Muscle layer of colon (tissue), 2 donors: ENCODE data around the gene CLDN6.
A peak's percentile ranks its signal among the peaks of the same experiment; 100 is the strongest.

Experiments used
- H3K27ac ChIP-seq: one replicate; pipeline ENCODE4 v1.7.0; 2013; ENCODE audit warnings: low read depth, mild to moderate bottlenecking, low read length, moderate library complexity
- H3K27me3 ChIP-seq, 2 donors: one replicate each; pipeline ENCODE4 v1.7.0; 2013; ENCODE audit warnings: low read length in 2 of 2, mild to moderate bottlenecking in 2 of 2; ENCODE audit not compliant: insufficient read depth in 2 of 2, control insufficient read depth in 1 of 2
- H3K36me3 ChIP-seq: one replicate; pipeline ENCODE4 v1.7.0; 2013; ENCODE audit warnings: mild to moderate bottlenecking, low read length; ENCODE audit not compliant: insufficient read depth
- H3K4me1 ChIP-seq: one replicate; pipeline ENCODE4 v1.7.0; 2013; ENCODE audit warnings: mild to moderate bottlenecking, low read length; ENCODE audit not compliant: insufficient read depth
- H3K4me3 ChIP-seq, 2 donors: one replicate each; pipeline ENCODE4 v1.7.0; 2013; ENCODE audit warnings: low read length in 2 of 2, low read depth in 1 of 2, mild to moderate bottlenecking in 1 of 2, moderate library complexity in 1 of 2
- H3K9ac ChIP-seq: one replicate; pipeline ENCODE4 v1.7.0; 2013; ENCODE audit warnings: low read length
- H3K9me3 ChIP-seq: one replicate; pipeline ENCODE4 v1.7.0; 2013; ENCODE audit warnings: mild to moderate bottlenecking, low read length
- donor health status: abdominal sarcoma.
- donor health status: Adenocarcinoma of cecum.

Gene CLDN6

DNA sequence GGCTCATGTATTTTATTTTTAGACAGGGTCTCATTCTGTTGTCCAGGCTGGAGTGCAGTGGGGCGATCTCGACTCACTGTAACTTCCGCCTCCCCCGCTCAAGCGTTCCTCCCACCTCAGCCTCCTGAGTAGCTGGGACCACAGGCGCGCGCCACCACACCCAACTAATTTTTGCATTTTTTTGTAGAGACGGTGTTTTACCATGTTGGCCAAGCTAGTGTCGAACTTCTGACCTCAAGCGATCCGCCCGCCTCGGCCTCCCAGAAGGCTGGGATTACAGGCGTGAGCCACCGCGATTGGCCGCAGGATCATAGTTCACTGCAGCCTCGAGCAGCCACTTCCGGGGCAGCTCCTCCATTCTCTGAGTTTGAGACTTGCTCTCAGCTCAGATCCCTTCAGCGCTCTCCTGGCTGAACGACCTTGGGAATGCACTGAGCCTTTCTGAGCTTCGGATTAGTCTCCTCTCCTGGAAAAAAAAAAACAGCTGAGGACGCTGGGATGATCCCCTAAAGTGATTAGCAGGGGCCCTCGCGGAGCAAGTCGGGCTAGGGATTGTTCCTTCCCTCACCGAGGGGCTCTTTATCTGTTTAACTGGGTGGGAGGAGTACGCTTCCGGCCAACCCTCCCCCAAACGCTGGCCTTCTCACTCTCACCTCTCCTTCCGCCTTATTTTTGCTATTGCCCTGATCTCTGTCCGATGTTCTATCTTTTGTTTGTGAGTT is 36.6 kb downstream of the CLDN6 start:
- Histone ChIP-seq H3K36me3 (no peaks in the 10 kb centered on the region), H3K4me1 (no peaks in the 10 kb centered on the region), H3K4me3 (peak overlapping the region in 1 of 2 donors; percentile 86), H3K27me3 (peaks cover 0 to 18% of the 10 kb centered on the region in 2 donors), H3K27ac (peak overlapping the region; percentile 92), H3K9me3 (no peaks in the 10 kb centered on the region), H3K9ac (peak overlapping the region; percentile 71)

DNA sequence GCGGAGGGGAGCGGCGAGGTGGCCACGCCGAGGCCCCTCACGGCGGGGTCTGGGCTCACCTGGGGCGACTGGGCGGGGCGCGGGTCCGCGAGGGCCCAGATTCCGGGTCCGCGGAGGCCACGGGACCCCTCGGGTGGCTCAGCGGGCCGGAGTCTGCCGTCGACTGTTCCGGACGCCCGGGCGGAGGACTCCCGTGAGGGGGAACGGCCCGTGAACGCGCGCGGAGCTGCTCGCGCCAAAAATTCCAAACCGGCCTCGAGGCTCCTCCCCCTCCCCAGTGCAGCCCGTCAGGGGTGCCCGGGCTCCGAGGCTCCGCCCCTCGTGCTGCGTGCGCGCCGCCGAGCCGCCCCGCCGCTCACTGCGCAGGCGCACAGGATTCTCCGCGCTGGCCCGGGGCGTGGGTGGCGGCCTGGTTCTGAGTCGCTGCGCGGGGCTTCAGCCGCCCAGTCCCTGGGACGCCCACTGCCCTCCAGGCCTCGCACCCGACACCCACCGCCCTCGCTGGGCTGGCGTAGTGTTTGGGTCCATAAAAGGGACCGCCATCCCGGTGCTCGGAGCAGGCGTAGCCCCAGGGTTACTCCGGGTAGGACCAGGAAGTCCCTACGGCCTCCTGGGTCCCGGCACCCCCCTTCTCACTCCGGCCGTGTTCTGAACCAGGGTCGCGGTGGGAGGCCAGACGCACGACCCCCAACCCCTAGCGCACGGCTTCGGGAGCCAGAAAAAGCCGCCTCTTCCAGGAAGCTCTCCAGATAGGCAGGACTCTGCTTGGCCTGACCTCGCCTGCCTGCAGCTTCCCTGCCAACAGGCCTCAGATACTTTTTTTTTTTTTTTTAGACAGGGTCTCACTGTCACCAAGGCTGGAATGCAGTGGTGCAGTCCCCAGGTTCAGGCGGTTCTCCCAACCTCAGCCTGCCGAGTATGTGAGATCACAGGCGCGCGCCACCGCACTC is 37.5 kb downstream of the CLDN6 start, which contains the start of gene PKMYT1:
PKMYT1 (minus strand) TSS at position 220 of the 950 bp plus-strand sequence. CDS start 789 bp downstream, outside the sequence.
- Histone ChIP-seq H3K4me1 (no peaks in the 10 kb centered on the region), H3K9ac (peak within 1 kb of the TSS; percentile 71), H3K27ac (peak within 1 kb of the TSS; percentile 92), H3K4me3 (peak within 1 kb of the TSS; percentile 71 to 86), H3K27me3 (peaks cover 0 to 21% of the 10 kb centered on the region in 2 donors), H3K9me3 (no peaks in the 10 kb centered on the region), H3K36me3 (no peaks in the 10 kb centered on the region)

- H3K4me3 ChIP-seq = peak overlapping the region in 1 of 2 donors; percentile 38
- no peak overlapping the region for H3K9ac ChIP-seq
- H3K9me3 ChIP-seq = no peaks in the 10 kb centered on the region
- H3K4me1 ChIP-seq = no peaks in the 10 kb centered on the region
- H3K36me3 ChIP-seq = no peaks in the 10 kb centered on the region
- no peak overlapping the region for H3K27ac ChIP-seq
- H3K27me3 ChIP-seq = peaks cover 0 to 21% of the 10 kb centered on the region in 2 donors
Observed at GRCh38 chr16:2979669-2980226, 38.2 kb downstream of the CLDN6 start.

DNA sequence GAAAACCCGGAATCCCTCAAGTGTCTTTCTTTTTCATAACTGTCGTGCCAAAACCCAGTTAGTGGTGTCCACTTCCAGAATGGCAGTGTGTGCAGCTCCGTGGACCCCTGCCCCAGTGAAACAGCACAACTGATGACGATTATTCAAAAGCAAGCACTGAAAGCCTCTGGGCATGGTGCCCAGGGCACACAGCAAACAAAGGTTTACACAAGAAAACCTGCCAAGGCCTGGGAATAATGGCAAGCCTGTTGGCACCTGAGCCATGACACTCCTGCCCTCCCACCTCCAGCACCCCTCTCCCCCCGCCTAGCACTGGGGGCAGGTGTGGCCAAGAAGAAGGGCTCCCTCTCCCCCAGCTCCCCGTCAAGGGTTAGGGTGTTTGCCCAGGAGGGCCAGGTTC is 40.5 kb downstream of the CLDN6 start:
- Histone ChIP-seq H3K9me3 (no peaks in the 10 kb centered on the region), H3K9ac (no peak overlapping the region), H3K36me3 (no peaks in the 10 kb centered on the region), H3K27me3 (peaks cover 0 to 21% of the 10 kb centered on the region in 2 donors), H3K27ac (no peak overlapping the region), H3K4me1 (no peaks in the 10 kb centered on the region), H3K4me3 (no peak overlapping the region)

- no peaks in the 10 kb centered on the region for H3K9me3 ChIP-seq
- peaks cover 0 to 23% of the 10 kb centered on the region in 2 donors for H3K27me3 ChIP-seq
- H3K27ac ChIP-seq = no peak overlapping the region
- H3K9ac ChIP-seq = no peak overlapping the region
- no peaks in the 10 kb centered on the region for H3K36me3 ChIP-seq
- H3K4me1 ChIP-seq = no peaks in the 10 kb centered on the region
- H3K4me3 ChIP-seq = no peak overlapping the region
Observed at GRCh38 chr16:2976673-2977072, 41.3 kb downstream of the CLDN6 start.

GRCh38 chr16:2976201-2976600 is 41.8 kb downstream of the CLDN6 start:
- Histone ChIP-seq H3K4me3 (no peak overlapping the region), H3K27me3 (peaks cover 0 to 28% of the 10 kb centered on the region in 2 donors), H3K9ac (no peak overlapping the region), H3K9me3 (no peaks in the 10 kb centered on the region), H3K36me3 (no peaks in the 10 kb centered on the region), H3K27ac (no peak overlapping the region), H3K4me1 (no peaks in the 10 kb centered on the region)

DNA sequence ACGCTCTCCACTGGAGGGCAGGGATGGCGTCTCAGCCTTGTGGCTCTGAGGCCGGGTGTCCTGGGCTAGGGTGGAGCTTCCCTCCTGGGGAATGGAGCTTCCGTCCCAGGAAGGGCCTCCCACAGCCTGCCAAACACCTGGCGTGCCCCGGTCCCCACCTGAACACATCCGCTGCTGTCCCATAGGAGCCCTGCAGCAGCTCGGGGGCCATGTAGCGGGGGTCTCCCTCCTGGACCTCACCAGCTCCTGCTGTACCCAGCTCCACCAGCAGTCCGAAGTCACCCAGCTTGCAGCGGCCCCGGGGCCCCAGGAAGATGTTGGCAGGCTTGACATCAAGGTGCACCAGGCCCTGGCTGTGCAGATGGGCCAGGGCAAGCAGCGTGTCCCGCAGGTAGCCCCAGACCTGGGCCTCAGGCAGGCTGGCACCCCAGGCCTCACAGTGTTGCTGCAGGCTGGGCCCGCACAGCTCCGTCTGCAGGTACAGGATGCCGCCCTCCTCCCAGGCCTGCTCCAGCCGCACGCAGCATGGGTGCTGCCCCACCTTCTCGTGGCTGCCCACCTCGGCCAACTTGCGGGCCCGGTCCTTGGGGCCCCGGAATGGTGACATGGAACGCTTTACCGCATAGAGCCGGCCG is 42.7 kb downstream of the CLDN6 start:
- H3K36me3 ChIP-seq = no peaks in the 10 kb centered on the region
- H3K27me3 ChIP-seq = peaks cover 0 to 33% of the 10 kb centered on the region in 2 donors
- no peak overlapping the region for H3K27ac ChIP-seq
- no peak overlapping the region for H3K4me3 ChIP-seq
- no peaks in the 10 kb centered on the region for H3K9me3 ChIP-seq
- H3K4me1 ChIP-seq = no peaks in the 10 kb centered on the region
- H3K9ac ChIP-seq = no peak overlapping the region

GRCh38 chr16:2974319-2975056 is 43.5 kb downstream of the CLDN6 start:
- Histone ChIP-seq H3K4me3 (no peak overlapping the region), H3K27ac (no peak overlapping the region), H3K27me3 (peaks cover 0 to 34% of the 10 kb centered on the region in 2 donors), H3K9ac (no peak overlapping the region), H3K9me3 (no peaks in the 10 kb centered on the region), H3K4me1 (no peaks in the 10 kb centered on the region), H3K36me3 (no peaks in the 10 kb centered on the region)

DNA sequence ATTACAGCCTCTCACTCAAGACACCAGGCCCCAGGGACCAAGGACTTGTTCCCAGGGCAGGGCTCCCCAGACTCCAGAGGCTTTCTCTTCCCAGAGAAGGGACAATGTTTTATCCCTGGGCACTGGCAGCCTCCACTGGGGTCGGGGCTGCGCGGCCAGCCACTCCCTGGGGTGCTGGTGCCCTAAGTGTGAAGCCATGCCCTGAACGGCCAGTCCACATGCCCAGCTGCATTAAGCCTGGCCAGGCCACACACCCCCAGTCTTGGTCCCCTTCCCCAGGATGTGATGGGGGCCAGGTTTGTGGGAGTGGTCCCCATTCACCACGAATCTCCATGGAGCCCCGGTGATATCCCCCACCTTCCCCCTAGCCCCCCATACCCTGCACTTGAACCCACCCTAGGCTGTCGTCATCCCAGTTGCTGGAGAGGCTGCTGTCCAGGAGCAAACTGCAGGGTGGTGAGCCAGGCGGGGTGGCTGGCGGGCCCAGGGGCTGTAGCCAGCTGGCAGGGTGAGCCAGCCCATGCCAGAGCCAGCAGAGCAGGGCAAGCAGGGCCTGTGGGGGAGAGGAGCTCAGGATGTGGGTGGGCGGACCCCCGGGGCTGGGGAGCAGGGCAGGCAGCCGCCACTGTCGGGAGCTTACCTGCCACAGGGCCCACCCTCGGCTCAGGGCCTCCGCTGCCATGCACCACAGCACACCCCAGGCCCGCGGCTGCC is 44.2 kb downstream of the CLDN6 start:
- peaks cover under 1 to 33% of the 10 kb centered on the region in 2 donors for H3K27me3 ChIP-seq
- no peaks in the 10 kb centered on the region for H3K9me3 ChIP-seq
- no peak overlapping the region for H3K9ac ChIP-seq
- H3K4me3 ChIP-seq = no peak overlapping the region
- no peaks in the 10 kb centered on the region for H3K36me3 ChIP-seq
- peaks cover 2% of the 10 kb centered on the region for H3K4me1 ChIP-seq
- H3K27ac ChIP-seq = no peak overlapping the region

- Histone ChIP-seq H3K27ac (no peak overlapping the region), H3K4me3 (no peak overlapping the region), H3K9ac (no peak overlapping the region), H3K9me3 (no peaks in the 10 kb centered on the region), H3K4me1 (peaks cover 9% of the 10 kb centered on the region), H3K36me3 (no peaks in the 10 kb centered on the region), H3K27me3 (peaks cover 8 to 39% of the 10 kb centered on the region in 2 donors)
Observed at GRCh38 chr16:2973093-2973492, 44.9 kb downstream of the CLDN6 start.
